ENCODE data around the gene BABAM2.
"Not testable (repeated sequence)": the region's sequence is repeated elsewhere in the genome, so short reads cannot be mapped to it uniquely, and the experiment has no call there.

BABAM2 gene

DNA sequence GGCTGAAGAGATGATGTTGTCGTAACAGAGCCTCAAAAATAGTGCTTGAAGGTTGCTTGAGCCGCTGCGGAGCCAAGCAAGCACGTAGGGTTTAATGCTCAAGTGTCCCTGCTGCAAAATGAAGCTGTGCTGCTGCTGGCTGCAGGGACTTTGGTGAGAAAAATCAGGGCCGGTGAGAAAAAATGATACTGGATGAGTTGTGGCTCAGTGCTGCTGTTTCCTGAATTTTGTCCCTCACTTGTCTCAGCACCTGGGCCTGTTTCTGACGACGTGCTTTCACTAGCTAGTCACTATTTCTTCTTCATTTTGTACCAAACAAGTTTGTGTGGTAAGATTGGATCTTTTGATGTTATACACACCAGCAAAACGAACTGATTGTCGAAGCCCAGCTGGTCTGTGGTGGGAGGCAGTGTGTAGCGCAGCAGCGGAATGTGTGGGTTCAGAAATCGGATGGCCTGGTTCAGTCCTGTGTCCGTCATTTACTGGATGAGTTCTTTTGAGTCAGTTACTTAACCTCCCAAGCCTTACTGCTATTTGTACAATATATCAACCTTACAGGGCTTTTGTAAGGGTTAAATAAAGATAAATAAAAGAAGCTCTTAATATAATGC, 329.3 kb downstream of the BABAM2 start:
- no peak for DNase-seq

DNA sequence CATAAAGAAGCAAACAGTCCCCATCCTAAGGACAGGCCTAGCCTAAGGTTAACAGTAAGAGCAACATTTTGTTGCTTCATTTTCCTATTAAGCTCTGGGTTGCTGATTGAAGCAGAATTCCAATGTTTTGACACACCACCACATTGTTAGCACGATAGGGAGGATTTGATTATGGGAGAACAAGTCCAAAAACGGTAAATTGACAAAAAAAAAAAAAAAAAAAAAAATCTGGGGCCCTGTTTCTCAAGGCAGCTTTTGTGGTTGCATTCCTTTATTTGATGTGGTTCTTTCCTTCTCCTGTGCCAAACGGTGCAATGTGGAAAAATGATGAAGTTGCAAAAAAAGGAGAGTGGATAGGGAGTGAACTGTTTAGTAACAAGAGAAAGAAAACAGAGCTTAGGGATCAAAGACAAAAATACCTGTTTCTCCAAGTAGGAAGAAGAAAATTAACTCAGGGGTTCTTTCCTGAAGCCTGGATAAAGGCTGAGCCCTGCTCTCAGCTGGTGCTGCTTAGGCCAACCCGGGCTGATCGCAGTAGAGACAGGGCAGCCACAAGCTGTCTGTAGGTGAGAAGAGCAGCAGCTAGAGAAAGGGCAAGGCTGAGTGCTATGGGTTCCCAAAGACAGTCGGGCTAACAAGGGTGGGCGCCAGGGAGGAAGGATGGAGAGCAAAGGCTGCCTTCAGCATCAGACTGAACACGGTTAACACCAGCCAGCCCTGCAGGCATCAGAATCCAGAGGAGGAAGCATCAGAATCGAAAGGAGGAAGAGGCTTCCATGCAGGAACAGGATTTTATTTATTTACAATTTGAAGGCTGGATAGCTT, 334.3 kb downstream of the BABAM2 start:
- no peak for DNase-seq

DNA sequence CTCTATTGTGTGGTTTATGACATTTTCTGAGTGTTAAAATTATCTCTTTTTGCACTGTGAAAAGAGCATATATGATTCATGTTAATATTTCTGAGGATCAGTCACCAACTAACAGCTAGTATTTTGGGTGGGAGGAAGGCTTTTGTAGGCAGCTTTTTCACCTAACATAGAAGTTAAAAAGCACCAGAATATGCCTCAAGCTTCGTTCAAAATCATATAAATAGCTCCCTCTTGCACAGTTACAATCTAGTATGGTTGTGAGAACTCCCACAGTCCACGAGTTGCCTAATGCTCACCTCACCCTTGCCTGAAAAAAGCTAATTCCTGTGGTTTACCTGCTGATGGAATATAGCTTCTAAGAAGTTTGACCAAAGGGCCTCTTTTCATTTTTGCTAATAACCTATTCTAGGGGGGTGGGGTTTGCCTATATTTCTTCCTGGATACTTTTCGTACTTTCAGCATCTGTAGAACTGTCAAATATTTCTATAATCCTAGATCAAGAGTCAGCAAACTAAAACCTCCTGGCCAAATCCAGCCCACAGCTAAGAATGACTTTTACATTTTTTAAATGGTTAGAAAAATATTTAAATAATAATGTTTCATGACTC, 335.0 kb downstream of the BABAM2 start:
- no peak for DNase-seq

DNA sequence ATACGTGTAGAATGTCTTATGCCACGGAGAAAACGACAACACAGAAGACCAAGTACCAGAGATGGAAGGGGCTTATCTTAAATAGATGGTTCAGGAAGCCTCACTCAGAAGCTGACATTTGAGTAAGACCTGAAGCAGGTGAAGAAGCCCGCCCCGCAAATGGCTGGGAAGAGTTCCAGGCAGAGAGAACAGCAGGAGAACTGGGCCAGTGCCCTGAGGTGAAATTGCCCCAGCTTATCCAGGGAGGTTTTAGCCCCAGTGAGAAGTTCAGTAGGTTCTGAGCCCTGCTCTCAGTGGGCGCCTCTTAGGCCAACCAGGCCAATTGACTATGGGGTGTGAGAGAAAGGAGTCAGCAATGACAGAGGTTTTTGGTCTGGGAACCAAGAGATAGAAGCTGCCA, 336.0 kb downstream of the BABAM2 start:
- DNase-seq: no peak

DNA sequence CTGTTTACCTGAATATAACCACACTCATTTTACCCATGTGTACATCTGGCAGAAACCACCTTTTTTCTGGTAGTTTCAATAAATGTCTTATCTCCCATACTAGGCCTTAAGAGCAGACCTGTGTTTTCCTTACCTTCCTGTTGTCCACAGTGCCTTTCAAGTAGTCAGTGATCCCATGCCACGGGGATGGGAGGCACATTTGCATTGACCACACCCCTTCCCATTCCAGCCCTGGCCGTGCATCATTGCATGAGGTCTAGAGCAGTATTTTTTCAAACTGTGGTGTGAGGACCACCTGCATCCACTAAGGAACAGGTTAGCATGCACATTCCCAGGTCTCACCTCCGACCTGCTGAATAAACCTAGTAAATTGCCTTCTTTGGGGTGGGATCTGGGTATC, 337.0 kb downstream of the BABAM2 start:
- DNase-seq: no peak

DNA sequence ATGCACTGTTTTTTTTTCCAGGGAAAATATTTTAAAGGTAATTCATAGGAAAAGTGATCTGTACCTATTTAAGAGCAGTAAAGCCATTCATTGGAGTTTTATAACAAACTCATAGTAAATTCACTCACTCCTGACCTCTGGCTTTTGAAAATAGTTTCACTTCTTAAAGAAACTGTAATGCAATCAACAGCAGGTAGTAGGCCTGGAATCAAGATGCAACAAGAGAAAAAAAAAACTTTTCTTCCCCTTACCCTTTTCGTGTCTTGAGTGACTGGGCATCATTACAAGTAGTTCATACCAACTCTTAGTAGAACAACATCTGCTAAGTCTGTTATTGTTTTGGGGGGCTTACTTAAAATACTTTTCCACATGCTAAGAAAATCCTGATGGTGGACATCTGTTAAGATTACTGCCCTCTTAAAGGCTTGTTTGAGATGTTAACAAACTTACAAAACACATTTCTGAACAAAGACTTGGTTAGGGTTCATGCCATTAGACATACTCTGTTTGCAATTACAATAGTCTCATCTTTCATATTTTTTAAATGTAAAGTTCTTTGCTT, 338.0 kb downstream of the BABAM2 start:
- DNase-seq: no peak

DNA sequence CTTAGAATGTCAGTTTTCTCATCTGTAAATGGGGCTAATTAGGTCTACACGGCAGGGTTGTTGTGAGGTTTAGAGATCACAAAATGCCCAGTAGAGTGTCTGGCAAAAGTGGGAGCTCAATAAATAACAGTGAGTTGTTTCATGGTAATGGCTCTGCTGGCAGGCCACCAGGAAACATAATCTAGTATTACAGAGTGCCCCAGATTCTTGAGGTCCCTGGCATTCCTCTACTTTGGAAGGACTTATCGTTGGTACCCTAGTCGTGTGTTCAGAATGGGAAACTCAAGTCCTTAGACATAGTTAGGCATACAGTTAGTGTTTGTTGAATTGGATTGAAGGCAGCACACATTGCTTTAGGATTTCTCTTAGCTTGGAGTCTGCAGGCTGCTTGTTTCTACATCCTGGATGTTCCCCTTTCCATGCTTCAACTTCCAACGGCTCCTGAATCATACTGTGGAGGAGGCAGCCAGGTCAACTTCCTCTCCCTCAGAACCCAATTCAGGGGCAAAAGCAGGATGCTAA, 340.6 kb downstream of the BABAM2 start:
- DNase-seq: no peak

DNA sequence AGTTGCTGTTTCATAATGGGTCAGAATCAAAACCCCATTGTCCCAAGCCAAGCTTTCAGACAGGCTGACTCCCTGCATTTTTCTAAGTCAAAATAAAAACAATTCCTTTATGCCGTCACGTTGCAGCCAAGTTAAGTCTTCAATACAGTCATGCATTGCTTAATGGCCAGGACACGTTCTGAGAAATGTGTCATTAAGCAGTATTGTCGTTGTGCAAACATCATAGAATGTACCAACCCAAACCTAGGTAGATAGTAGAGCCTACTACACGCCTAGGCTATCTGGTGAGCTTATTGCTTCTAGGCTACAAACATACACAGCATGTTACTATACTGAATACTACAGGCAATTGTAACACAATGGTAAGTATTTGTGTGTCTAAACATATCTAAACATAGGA, 341.8 kb downstream of the BABAM2 start:
- DNase-seq: no peak

DNA sequence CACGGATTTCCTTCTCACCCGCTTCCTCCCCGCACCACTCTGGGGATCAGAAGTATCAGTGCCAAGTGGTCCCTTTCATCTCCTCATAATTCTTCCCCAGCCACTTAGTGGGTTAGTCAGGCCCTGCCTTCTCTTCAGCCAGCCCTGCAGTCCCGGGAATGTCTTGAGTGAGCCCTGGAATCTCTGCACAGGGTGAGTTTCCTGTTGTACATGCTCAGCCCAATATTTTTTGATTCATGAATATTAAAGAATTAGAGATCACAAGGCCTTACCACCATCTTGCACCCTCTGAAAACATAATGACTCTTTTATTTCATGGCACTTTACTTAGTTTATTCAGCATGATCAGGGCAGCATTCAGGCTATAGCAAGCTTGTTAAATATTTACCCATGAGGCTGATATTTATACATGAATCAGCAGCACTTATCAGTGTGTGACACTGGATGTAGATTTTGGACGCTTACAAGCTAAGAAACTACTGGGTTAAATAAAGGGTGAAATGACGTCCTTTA, 342.7 kb downstream of the BABAM2 start:
- DNase-seq: no peak

DNA sequence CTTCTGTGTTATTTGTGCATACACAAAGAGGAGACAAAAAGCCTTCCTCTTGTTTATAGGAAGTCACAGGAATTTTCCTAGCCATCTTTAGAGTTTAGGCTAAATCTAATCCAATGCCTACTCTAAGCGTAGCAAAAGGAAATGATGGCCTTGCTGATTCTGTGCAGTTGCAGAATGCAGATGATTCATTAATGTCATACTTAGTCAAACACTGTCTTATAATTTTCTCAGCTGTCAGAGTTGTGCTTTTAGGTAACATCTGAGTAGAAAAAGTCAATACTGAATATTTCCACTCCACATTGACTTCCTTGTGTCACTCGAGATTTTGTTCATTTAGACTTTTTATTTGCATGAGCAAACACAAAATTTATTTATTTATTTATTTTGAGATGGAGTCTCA, 344.3 kb downstream of the BABAM2 start:
- DNase-seq: no peak

DNA sequence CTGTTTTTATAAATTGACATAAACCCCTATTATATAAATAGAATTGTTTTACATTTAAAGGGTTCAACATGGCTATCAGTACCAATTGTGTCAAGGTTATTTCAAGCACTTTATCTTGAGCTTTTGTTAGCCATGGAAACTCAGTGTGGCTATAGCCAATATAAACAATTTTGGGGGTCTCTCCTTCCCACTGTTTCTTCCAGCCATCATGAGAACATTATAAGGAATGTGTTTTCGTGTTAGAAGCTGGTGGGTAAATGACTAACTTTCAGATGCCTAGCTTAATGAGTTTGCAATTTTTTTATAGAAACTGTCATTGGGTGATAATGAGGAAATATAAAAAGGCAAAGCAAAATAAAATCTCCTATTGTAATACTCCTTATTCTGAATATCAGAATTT, 348.7 kb downstream of the BABAM2 start:
- DNase-seq: no peak

DNA sequence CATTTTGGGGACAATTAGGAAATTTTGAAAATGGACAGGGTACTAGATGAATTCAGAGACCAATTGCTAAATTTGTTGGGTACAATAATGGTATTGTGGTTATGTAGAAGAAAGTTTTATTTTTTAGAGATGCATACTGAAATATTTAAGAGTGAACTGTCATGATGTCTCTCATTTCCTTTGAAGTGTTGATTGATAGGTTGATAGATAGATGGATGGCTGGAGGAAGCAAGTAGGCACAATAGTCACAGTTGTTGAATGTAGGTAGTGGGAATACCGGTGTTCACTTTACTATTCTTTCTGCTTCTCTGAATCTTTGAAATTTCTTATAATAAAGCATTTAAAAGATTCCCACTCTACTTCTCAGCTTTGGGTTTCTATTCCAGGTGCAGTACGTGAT, 350.4 kb downstream of the BABAM2 start:
- no peak for DNase-seq

DNA sequence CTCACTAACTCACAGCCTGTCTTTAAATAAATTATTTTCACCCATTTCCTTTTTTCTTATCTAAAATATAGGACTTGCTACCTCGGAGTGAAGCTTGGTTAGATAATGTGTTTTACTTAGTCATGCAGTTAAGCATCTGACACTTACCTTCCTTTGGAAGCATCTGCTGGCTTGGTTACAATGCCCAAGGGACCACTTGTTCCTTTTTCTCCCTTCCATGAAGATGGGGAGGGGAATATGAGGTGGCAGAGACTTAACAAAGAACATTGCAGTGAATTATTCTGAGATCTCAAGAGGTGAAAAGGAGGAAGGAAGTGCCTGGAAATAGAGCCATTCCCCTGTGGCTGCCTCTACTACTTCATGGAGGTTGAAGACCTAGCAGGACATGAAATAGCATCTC, 356.8 kb downstream of the BABAM2 start:
- DNase-seq: no peak

DNA sequence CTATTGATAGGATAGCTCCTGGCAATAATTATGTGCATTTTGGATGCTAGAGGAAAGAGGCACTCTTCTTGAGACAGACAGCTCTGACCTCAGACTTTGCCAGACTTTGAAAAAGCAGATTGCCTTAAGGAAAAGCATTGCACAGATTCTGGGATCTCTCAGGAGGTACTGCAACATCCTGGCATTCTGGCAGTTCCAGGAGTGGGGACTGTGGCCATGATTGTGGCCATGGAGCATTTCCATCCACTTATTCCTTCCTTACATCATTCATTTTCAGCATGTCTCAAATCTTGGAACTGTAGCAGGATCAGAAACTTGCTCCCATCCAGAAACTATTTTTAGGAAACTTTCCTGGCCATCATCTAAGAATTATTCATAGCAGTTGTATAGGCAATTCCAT, 357.2 kb downstream of the BABAM2 start:
- no peak for DNase-seq

DNA sequence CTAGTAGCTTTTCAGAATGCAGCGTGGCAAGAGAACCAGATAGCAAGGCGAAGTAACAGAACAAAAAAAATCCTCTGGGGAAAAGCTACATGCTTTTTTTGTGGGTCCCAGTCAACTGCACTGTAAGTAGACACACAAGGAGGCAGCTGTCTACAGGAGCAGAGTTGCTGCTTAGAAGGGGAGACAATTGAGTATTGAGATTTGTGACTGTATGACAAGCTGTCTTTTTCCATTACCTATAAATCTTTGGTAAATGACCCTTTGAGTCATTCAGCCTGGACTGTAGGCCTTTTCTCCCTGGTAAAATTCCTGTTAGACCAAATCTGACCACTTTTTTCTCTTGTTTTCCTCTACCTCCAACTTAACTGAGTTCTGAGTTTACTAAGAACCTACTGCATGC, 358.0 kb downstream of the BABAM2 start:
- no peak for DNase-seq

DNA sequence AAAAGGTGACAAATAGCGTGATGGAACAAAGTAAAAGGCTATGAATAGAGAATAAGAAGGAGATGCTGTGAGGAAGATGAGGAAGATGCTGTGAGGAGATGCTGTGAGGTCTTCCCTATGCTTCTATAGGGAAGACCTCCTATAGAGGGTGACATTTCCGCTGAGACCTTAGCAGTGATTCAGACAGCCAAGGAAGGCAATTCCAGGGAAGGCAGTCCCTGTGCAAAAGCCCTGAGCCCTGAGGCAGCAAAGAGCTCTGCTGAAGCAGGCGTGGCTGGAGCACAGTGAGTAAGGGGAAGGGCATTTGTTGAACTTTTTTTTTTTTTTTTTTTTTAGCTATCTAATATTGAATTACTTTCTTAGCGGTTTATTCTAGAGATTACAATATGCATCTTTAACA, 359.5 kb downstream of the BABAM2 start:
- no peak for DNase-seq

DNA sequence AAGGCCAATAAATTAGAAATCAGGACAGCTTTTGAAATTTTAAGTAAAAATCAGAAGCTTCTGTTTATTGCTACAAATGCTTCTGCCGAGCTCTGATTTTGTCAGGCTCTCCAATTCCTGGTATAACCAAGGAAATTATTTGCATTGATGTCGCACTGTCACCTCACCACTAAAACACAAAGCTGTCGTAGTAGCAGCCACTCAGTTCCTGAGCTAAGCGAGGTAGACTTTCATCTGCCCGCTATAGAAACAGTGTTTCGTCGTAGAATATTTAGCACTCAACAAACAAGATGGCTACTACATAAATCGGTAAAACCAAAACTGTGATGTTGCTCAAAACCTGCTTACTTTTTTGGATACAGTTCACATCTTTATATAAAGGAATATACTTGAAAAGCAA, 360.8 kb downstream of the BABAM2 start:
- peak; percentile 54 for DNase-seq

DNA sequence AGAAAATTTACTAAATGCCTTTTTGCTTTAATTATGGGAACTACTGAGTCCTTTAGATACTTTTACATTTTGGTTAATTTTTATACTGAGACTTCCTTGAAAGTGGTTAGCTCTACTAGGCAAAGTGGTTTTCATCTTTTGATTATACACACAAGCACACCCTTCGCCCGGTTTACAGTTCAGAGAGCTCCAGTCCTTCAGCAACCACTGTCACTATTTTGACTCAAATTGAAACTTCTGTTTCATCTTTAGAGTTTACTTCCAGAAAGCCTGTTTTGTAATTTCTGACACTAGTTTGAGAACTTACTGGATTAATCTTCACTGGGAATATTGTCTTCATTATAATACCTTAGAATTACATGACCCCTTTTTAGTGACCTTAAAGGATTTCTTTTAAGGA, 361.8 kb downstream of the BABAM2 start:
- peak; percentile 32 for DNase-seq

DNA sequence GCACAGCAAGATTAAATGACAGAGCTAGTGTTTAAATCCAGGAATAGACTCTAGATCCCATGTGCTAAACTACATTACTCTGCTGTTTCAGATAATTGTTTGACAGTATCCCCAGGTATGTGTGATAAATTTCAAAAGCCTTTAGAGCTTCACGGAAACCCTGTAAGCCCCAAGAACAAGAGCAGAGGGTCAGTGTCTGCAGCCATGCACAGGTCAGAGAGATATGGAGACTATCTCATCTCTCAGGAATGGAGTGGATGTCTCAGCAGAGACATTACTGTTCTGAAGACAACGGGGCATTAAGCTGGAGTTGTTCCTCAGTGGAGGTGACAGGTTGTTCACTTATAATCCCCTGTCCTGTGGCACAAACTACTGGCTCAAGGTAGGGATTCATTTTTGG, 363.0 kb downstream of the BABAM2 start:
- DNase-seq: no peak

DNA sequence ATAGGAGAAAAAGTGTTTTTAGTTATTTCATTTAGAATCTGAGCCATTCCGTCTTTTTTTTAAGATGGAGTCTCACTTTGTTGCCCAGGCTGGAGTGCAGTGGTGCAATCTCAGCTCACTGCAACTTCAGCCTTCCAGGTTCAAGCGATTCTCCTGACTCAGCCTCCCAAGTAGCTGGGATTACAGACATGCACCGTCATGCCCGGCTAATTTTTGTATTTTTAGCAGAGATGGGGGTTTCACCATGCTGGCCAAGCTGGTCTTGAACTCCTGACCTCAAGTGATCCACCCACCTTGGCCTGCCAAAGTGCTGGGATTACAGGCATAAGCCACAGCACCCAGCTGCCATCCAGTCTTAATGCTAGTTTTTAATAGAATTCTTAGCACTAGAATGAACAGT, 364.7 kb downstream of the BABAM2 start:
- not testable (repeated sequence) for DNase-seq

DNA sequence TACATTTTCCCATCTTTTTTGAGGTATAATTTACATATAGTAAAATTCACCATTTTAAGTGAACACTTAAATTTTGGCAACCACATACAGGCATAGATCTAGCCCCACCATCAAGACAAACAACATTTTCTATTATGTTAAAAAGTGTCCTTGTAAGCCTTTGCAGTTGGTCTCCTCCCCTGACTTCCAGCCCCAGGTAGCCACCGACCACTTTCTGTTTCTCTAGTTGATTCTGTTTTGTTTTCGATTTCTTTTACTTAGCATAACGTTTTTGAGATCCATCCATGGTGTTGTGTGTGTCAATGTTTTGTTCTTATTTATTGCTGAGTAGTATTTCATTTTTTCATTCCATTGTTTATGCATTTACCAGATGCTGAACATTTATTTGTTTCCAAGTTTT, 366.7 kb downstream of the BABAM2 start:
- DNase-seq: no peak

DNA sequence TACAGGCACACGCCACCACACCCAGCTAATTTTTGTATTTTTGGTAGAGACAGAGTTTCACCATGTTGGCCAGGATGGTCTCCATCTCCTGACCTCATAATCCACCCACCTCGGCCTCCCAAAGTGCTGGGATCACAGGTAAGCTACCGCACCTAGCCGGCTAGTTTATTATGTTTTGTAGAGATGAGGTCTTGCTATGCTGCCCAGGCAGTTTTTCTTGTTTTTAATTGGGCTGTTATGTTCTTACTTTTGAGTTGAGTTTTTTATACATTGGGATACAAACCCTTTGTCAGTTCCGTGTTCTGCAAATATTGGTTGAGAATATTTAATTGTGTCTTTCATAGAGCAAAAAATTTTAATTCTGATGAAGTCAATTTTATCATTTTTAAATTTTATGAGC, 368.7 kb downstream of the BABAM2 start:
- not testable (repeated sequence) for DNase-seq

DNA sequence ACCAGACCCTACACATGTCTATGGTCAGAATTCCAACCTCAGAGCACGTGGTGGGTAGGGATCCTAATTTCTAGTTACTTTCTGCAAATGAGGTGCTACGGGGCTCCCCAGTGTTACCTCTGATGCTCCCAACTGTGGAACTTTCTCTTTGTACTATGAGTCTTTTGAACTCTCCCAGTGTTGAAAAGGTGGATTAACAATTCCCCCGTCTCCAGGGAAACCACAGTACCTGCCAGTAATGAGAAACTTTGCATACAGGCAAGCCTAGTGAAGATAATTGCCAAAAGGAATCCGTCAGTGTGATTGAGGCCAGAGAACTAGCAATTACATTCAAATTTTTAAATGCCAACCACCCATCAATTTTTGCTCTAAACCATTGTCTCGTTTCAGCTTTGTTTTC, 373.2 kb downstream of the BABAM2 start:
- DNase-seq: no peak

DNA sequence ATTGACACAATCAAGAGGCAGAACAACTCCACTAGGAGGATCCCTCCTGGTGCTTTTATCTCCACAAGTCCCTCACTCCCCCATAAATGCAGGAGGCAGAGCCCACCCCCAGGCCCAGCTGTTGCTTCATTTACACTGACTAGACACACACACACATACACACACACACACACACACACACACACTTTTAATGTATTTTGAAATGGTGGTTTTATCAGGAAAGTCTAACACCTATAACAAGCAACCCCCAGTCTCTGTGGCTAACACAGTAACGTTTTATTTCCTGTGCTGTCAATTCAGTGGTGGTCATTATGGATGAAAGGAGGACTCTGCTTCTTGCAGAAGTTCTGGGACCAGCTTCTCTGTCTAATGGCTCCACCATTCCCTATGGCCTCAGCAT, 376.8 kb downstream of the BABAM2 start:
- no peak for DNase-seq
